LNCaP clone FGC (cell line): ENCODE results near the gene FRMPD4.

Experiments used
- DNase-seq: peaks from one replicate; pipeline ENCODE4 v3.0.0-alpha.2; 2011; ENCODE audit warnings: low read depth
- H3K4me3 ChIP-seq: 2 replicates; pipeline ENCODE4 v1.5.1; 2011; ENCODE audit warnings: mild to moderate bottlenecking, low read depth, low read length, control low read depth
- CTCF ChIP-seq: IDR thresholded peaks from 2 replicates; pipeline ENCODE4 v1.5.1; 2012; ENCODE audit warnings: mild to moderate bottlenecking; ENCODE audit not compliant: control insufficient read depth, insufficient read depth; ENCODE audit errors: extremely low read depth

The FRMPD4 gene

DNA sequence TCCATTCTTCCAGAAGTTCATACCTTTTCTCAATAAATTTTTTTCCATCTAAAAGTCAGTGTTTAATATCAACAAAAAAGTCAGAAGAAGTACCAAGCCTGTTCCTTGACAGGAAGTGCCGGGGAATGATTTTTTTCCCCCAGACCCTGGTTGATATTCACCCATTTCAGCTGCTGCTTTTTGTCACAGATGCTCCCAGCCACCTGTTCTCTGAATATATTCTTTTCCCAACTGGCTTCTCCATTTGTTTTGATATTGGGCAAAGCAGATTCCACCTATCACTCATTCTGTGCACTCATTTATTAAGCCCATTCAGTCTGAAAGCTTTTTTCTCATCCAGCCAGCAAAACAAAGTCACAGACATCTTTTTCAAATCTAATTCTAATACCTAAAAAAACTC, 139.9 kb downstream of the FRMPD4 start:
- DNase-seq: no peak
- TF ChIP-seq CTCF: no peak
- H3K4me3 ChIP-seq: no peak overlapping the region

DNA sequence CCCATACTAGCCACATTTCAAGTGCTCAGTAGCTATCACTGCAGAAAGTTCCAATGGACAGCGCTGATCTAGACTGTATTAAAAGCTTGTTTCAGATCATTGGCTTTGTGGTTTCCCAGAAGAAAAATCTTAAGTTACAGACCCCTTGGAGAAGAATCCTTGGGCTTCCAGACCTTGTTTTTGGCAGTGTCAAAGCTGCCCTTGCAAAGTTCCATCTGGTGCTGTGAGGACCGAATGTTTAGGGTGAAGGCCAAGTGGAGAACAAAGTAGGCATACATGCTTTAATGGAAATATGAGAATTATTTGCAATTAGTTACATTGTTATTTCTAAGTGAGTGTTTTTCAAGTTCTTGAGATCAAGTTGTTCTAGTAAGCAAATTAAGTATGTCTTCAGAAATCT, 144.7 kb downstream of the FRMPD4 start:
- no peak overlapping the region for H3K4me3 ChIP-seq
- DNase-seq: no peak
- no peak for TF ChIP-seq CTCF

- H3K4me3 ChIP-seq: no peak overlapping the region
- no peak for TF ChIP-seq CTCF
- no peak for DNase-seq
Measured at GRCh38 chrX:12292996-12293765, 154.9 kb downstream of the FRMPD4 start.

GRCh38 chrX:12297353-12297752, 159.1 kb downstream of the FRMPD4 start:
- no peak for TF ChIP-seq CTCF
- H3K4me3 ChIP-seq: no peak overlapping the region
- no peak for DNase-seq

- H3K4me3 ChIP-seq: no peak overlapping the region
- DNase-seq: no peak
- TF ChIP-seq CTCF: no peak
Measured at GRCh38 chrX:12301288-12301687, 163.0 kb downstream of the FRMPD4 start.

GRCh38 chrX:12304261-12304660, 166.0 kb downstream of the FRMPD4 start:
- TF ChIP-seq CTCF: no peak
- DNase-seq: no peak
- H3K4me3 ChIP-seq: no peak overlapping the region

DNA sequence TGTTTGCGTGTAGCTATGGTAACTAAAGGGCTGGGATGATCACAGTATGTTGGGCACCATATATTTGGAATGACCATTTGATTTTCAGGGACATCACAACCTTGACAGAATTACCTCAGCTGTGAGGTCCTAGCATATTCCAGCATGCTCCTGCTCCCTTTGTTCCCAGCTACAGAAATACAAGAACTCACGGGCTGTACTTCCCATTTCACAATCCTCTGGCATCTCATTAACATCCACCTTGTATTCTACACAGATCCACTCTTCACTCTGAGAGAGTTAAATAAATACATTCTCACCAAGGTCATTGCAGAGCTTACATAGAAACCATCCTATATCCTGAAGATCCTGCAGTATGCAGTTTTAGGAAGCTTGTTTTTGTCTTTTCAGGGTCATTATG, 169.7 kb downstream of the FRMPD4 start:
- H3K4me3 ChIP-seq: no peak overlapping the region
- DNase-seq: no peak
- no peak for TF ChIP-seq CTCF
